GM12873 (cell line): ENCODE data around the gene MARK3.

Experiments used
- CTCF ChIP-seq: IDR thresholded peaks from 2 replicates; pipeline ENCODE4 v1.5.1; 2012; ENCODE audit warnings: low read depth, mild to moderate bottlenecking, moderate library complexity, low read length, control low read depth; ENCODE audit not compliant: insufficient read depth; ENCODE audit errors: missing control alignments

The MARK3 gene

GRCh38 chr14:103445806-103446205, 60.6 kb downstream of the MARK3 start:
- TF ChIP-seq CTCF = no peak

GRCh38 chr14:103448097-103448496, 62.9 kb downstream of the MARK3 start:
- no peak for TF ChIP-seq CTCF

GRCh38 chr14:103449634-103450161, 64.5 kb downstream of the MARK3 start:
- no peak for TF ChIP-seq CTCF

GRCh38 chr14:103450416-103450815, 65.2 kb downstream of the MARK3 start:
- TF ChIP-seq CTCF = no peak

- no peak for TF ChIP-seq CTCF
Measured at GRCh38 chr14:103451401-103451800, 66.2 kb downstream of the MARK3 start.

- no peak for TF ChIP-seq CTCF
Measured at GRCh38 chr14:103453791-103454190, 68.6 kb downstream of the MARK3 start.

GRCh38 chr14:103456167-103456835, 71.1 kb downstream of the MARK3 start:
- TF ChIP-seq CTCF = no peak
